Esophagus muscularis mucosa (tissue), 4 donors: ENCODE data around the gene ZNF23.

Experiments used
- EP300 ChIP-seq: sonication (generic); formaldehyde crosslinking; IDR thresholded peaks from one replicate; pipeline ENCODE4 v1.6.1; 2017; ENCODE audit warnings: antibody characterized with exemption
- POLR2A ChIP-seq: fragments of 450-650 bp; IDR thresholded peaks from one replicate; pipeline ENCODE4 v1.6.1; 2017; ENCODE audit warnings: antibody characterized with exemption, moderate library complexity, mild to moderate bottlenecking, low read depth
- TF ChIP-seq, protein P1 (sequence below), 3 experiments: fragments of 200-600 bp in 2 of 3; fragments of 450-650 bp in 1 of 3; sonication (generic) in 2 of 3; IDR thresholded peaks; one replicate each; pipeline ENCODE4 v1.5.1; 2017 to 2019; ENCODE audit warnings: antibody characterized with exemption in 3 of 3, mild to moderate bottlenecking in 2 of 3, moderate library complexity in 1 of 3

DNA sequence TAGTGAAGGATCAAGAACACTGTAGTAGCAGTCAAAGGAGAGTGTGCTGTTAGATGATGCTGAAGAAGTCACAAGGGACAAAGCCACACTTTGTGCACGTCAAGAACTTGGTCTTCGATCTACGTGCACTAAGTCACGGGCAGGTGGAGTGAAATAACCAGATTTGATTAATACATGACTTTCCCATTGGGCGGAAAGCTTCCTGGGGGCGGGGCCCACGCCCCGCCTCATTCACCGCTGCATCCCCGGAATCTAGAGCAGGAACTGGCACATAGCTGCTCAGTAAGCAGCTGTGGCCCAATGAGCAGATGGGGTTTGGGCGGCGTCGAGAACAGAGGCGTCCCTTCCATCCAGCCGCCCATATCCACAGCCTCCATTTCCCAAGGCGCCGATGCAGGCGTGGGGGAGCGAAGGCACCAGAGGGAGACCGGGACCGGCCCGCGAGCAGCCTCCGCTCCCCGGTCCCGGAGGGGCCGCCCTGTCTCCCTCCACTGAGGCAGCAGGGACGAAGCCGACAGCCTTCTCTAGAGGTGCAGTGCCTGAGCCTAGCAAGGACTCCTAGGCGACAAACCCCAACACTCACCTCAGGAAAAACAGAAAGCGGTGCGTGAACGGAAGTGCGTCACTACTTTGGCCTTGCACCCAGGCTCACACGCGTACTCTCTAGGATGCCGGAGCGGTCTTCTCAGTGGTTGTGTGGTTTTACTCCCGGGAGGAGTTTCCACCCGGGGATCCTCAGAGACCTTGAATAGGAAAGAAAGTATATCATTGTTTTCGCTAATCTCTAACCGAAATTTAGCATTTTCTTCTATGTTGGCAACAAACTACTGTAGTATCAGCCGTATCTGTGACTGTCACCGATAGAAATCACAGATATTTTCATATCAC lies 22.2 kb upstream of the ZNF23 start:
- TF ChIP-seq, protein P1, sequence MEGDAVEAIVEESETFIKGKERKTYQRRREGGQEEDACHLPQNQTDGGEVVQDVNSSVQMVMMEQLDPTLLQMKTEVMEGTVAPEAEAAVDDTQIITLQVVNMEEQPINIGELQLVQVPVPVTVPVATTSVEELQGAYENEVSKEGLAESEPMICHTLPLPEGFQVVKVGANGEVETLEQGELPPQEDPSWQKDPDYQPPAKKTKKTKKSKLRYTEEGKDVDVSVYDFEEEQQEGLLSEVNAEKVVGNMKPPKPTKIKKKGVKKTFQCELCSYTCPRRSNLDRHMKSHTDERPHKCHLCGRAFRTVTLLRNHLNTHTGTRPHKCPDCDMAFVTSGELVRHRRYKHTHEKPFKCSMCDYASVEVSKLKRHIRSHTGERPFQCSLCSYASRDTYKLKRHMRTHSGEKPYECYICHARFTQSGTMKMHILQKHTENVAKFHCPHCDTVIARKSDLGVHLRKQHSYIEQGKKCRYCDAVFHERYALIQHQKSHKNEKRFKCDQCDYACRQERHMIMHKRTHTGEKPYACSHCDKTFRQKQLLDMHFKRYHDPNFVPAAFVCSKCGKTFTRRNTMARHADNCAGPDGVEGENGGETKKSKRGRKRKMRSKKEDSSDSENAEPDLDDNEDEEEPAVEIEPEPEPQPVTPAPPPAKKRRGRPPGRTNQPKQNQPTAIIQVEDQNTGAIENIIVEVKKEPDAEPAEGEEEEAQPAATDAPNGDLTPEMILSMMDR (IDR thresholded peaks at IDR 0.05) = no peak
- no peak for TF ChIP-seq EP300
- peak; percentile 32 for TF ChIP-seq POLR2A
